GM12865 (cell line): ENCODE data around the gene CAMKMT.

Source experiments
- DNase-seq: peaks from one replicate; pipeline ENCODE4 v3.0.0; 2010; ENCODE audit warnings: low read depth
- H3K4me3 ChIP-seq: 2 replicates; pipeline ENCODE4 v1.5.1; 2011; ENCODE audit warnings: mild to moderate bottlenecking, low read depth, low read length, control low read depth
- TF ChIP-seq, protein P1 (sequence below): IDR thresholded peaks from 2 replicates; pipeline ENCODE4 v1.5.1; 2011; ENCODE audit warnings: low read length, control low read depth, low read depth, inconsistent platforms; ENCODE audit not compliant: insufficient read depth; ENCODE audit errors: missing control alignments

Gene CAMKMT

DNA sequence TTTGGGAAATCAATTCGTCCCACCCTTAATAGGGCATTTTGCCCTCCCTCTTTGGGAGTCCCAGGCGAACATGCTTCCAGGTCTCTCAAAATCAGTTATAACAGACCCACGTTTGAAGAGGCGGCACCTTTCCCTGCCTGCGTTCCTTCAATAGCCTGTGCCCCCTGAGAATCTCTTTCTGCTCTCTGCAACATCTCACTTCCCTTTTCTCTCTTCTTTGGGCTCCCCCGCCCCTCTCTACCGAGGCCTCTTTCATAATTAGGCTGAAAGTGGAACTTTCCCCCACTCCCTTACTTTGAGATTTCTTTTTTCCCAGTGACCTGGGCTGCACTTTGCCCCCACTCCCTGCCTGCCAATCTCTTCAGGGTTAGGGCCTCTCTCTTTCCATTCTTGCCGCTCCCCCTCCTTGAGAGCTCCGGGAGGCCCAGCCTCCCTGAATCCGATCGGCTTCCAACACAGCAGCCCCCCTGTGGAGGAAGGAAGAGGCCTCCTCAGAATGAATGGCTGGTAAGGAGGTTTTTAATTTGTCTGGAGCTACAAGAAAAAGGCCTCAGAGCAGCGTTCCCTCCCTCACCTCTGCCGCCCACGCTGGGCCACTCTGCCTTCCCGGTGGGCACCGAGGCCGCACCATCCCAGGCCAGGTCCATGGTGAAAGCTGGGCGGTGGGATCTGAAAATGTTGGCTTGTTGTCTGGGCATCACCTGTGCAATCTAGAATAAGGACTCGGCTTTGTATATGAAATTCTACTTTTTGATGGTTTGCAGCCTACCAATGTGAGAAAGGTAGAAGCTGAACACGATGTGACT, 417.1 kb downstream of the CAMKMT start:
- TF ChIP-seq, protein P1, sequence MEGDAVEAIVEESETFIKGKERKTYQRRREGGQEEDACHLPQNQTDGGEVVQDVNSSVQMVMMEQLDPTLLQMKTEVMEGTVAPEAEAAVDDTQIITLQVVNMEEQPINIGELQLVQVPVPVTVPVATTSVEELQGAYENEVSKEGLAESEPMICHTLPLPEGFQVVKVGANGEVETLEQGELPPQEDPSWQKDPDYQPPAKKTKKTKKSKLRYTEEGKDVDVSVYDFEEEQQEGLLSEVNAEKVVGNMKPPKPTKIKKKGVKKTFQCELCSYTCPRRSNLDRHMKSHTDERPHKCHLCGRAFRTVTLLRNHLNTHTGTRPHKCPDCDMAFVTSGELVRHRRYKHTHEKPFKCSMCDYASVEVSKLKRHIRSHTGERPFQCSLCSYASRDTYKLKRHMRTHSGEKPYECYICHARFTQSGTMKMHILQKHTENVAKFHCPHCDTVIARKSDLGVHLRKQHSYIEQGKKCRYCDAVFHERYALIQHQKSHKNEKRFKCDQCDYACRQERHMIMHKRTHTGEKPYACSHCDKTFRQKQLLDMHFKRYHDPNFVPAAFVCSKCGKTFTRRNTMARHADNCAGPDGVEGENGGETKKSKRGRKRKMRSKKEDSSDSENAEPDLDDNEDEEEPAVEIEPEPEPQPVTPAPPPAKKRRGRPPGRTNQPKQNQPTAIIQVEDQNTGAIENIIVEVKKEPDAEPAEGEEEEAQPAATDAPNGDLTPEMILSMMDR, result no peak
- peak overlapping the region; percentile 66 for H3K4me3 ChIP-seq
- DNase-seq, result peak; percentile 88

DNA sequence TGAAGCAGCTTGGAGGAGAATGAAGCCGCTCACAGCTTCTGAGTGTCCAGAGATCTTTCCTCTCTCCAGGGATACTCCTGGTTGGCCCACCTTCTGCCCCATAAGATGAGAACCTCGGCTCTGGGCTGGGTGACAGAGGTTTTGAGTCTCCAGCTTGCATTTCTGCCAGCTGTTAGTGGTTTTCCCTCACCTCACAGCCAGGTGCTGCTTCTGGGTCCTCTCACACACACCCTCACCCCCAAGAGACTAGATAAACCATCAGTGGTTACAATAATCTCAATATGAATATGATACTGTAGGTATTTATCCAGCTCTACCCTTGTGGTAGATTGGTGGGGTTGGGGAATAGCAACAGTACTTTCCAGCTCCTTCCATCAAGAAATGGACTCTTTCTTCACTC, 418.0 kb downstream of the CAMKMT start:
- DNase-seq, result peak; percentile 76
- TF ChIP-seq, protein P1, result no peak
- H3K4me3 ChIP-seq, result peak overlapping the region; percentile 66

DNA sequence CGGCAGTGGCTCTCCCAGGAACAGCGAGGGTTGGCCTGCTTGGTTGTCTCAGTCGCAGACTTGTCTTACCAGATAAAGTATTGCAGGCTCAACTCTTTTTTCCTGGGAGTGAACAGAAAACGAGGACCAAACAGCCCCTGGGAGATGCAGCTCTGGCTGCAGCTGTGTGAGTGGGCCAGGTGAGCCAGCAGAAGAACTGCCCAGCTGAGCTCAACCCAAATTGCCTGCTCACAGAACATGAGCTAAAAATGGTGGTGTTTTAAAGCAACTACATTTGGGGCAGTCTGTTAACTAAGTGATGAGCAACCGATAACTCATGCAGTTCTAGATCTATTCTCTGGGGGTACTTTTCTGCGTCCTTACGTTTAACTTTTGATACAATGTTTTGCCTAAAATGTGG, 418.7 kb downstream of the CAMKMT start:
- no peak overlapping the region for H3K4me3 ChIP-seq
- TF ChIP-seq, protein P1, result no peak
- DNase-seq, result no peak

DNA sequence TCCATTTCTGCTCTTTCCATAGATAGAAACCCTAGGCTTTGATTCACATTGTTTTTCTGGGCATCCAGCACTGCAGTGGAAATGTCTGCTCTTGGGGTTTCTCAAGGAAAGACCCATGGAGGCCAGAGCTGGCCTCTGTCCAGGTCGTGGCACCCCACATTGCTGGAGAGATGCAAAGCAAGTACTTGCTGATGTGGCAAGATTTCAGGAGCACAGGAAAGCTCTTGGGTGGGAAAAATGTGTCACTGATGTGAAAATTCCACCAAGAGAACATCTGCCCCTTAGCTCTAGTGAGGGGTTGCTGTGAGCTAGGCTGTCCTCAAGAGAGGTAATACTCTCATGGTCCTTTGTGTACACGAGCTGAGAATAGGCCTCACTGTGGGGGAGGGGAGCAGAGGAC, 423.7 kb downstream of the CAMKMT start:
- TF ChIP-seq, protein P1, result no peak
- DNase-seq, result no peak
- H3K4me3 ChIP-seq, result no peak overlapping the region

DNA sequence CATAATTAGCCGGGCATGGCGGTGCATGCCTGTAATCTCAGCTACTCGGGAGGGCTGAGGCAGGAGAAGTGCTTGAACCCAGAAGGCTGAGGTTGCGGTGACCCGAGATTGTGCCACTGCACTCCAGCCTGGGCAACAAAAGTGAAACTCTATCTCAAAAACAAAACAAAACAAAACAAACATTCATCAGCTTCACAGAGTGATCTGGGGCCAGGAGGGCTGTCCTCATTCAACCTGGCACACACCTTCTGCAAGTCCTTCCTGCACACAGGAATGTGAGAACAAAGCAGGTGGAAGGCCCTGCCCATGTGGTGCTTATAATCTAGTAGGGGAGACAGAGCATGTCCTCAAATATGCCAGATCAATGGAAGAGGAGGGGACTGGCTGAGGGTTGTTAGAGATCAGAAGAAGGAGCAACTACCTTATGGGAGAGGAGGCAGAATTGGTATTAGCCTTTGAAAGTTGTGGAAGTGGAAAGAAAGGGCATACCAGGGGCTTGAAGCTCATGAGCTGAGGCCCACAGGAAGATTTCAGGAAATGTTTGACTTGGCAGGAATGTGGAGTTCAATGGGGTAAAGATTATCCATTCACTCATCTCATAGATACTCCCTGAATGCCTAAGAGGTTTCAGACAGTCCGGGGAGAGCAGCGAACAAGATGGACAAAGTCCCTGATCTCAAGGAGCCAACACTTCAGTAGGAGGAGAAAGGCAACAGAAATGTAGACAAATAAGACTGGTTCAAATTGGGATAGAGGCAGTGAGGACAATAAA, 424.5 kb downstream of the CAMKMT start:
- DNase-seq, result no peak
- TF ChIP-seq, protein P1, result no peak
- H3K4me3 ChIP-seq, result no peak overlapping the region

DNA sequence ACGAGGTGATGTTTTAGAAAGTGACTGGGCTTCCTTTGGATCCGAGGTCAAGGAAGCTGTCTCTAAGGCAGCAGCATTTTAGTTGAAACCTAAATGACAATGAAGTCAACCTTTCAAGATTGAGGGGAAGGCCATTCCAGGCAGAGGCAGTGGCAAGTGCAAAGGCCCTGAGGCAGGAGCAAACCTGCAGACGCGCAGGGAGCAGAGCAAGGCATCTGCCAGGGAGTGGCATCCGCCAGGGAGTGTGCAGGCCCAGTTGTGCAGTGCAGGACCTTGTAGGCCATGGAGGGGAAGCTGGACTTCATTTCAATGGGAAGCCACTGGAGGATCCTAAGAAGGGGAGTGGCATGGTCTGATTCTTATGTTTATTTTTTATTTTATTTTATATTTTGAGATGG, 425.1 kb downstream of the CAMKMT start:
- TF ChIP-seq, protein P1, result no peak
- no peak overlapping the region for H3K4me3 ChIP-seq

More for the DNA sequence above, 425.1 kb downstream of the CAMKMT start:
- DNase-seq, result no peak
